Loucy (cell line): ENCODE measurements around the gene ARID4A.

Experiments
- CTCF ChIP-seq: fragments of 200-600 bp; sonication (generic); conservative IDR thresholded peaks from 2 replicates; pipeline ENCODE4 v1.5.1; 2014; ENCODE audit warnings: mild to moderate bottlenecking, antibody characterized with exemption, low read length
- EZH2phosphoT487 ChIP-seq: fragments of 200-600 bp; IDR thresholded peaks from 2 replicates; pipeline ENCODE4 v1.6.1; 2018; ENCODE audit warnings: antibody characterized with exemption, mild to moderate bottlenecking, moderate library complexity, borderline replicate concordance

- no peak for TF ChIP-seq CTCF
- TF ChIP-seq EZH2phosphoT487, result no peak
These were observed 20.2 kb upstream of the ARID4A start for GRCh38 chr14:58278177-58278576.
